ENCODE data around the gene C1RL.

GRCh38 chr12:7076493-7076892, 32.5 kb downstream of the C1RL start:
- TF ChIP-seq CTCF (IDR thresholded peaks at IDR 0.05) (no peak), POLR2AphosphoS5 (IDR thresholded peaks at IDR 0.05) (no peak)
